ENCODE results near the gene MUC13. TPM values are rescaled to one million over a fixed set of nuclear protein-coding genes. Genes with fewer than 3 reads are reported as not detected.

The MUC13 gene, protein sequence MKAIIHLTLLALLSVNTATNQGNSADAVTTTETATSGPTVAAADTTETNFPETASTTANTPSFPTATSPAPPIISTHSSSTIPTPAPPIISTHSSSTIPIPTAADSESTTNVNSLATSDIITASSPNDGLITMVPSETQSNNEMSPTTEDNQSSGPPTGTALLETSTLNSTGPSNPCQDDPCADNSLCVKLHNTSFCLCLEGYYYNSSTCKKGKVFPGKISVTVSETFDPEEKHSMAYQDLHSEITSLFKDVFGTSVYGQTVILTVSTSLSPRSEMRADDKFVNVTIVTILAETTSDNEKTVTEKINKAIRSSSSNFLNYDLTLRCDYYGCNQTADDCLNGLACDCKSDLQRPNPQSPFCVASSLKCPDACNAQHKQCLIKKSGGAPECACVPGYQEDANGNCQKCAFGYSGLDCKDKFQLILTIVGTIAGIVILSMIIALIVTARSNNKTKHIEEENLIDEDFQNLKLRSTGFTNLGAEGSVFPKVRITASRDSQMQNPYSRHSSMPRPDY
- 100 to 1,000 TPM; 445 to 923 (median 899) TPM for total RNA-seq
- long read RNA-seq, donor 1, transcript MUC13-205 (12 exons, 2,879 nt) = major isoform, 44 of 130 reads
- long read RNA-seq, donor 1, partial matches to known transcripts = 79 of 130 reads
- long read RNA-seq, donor 1, other reads (novel, unspliced or antisense) = 7 of 130 reads
- long read RNA-seq, donor 2, partial matches to known transcripts = 24 of 29 reads
- long read RNA-seq, donor 2, other reads (novel, unspliced or antisense) = 2 of 29 reads

DNA sequence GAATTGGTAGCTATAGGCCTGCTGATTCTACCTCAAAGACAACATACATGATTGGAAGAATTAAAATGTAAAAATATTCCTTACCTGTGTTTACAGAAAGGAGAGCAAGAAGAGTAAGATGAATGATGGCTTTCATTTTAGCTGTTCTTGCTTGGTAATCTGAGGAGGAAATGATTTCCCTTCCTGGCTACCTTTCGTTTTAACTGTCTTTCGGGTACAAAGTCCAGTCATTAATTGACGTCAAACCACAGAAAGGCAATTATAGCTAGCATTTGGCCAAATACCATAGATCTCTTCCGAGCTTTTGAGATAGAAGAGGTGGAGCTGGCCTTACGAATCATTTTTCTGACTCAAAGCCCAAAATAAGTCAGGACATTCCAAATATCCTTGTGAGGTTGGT, at the start of gene MUC13:
Gene MUC13 (minus strand): TSS at position 175 of the 400 bp plus-strand sequence. CDS start 39 bp downstream, at position 136.
- peak within 1 kb of the TSS; percentile 41 for H3K4me3 ChIP-seq
- H3K36me3 ChIP-seq (ENCODE audit: low read depth) = no peaks in the 10 kb centered on the region
- H3K9me3 ChIP-seq = no peaks in the 10 kb centered on the region
- ATAC-seq = peak; percentile 78
- intact Hi-C loops (cut with DNase I, micrococcal nuclease) = no loop called here
- TF ChIP-seq, protein P1, sequence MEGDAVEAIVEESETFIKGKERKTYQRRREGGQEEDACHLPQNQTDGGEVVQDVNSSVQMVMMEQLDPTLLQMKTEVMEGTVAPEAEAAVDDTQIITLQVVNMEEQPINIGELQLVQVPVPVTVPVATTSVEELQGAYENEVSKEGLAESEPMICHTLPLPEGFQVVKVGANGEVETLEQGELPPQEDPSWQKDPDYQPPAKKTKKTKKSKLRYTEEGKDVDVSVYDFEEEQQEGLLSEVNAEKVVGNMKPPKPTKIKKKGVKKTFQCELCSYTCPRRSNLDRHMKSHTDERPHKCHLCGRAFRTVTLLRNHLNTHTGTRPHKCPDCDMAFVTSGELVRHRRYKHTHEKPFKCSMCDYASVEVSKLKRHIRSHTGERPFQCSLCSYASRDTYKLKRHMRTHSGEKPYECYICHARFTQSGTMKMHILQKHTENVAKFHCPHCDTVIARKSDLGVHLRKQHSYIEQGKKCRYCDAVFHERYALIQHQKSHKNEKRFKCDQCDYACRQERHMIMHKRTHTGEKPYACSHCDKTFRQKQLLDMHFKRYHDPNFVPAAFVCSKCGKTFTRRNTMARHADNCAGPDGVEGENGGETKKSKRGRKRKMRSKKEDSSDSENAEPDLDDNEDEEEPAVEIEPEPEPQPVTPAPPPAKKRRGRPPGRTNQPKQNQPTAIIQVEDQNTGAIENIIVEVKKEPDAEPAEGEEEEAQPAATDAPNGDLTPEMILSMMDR (IDR thresholded peaks at IDR 0.05) = no peak
- peak in 1 of 3 donors; percentile 67 for DNase-seq
- H3K4me1 ChIP-seq (ENCODE audit: low read depth) = peaks cover 12% of the 10 kb centered on the region

DNA sequence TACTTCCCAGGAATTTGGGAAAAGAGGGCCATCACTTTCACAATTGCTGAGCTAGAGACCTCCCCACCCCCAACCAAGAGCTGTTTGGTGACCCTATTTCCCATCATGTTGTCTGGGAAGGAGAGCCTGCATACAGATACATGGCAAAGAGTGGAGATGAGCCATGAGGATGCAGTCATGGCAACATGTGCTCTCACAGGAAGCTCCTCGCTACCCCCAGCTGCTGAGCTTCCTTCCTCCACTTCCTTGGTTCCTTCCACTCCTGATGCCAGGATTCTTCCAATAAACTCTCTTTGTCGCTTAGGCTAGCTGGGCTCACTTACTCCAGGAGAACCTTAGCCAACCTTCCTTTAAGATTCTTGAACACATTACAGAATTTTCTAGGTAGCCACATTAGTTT, 48.3 kb upstream of the MUC13 start:
- no peak for ATAC-seq

DNA sequence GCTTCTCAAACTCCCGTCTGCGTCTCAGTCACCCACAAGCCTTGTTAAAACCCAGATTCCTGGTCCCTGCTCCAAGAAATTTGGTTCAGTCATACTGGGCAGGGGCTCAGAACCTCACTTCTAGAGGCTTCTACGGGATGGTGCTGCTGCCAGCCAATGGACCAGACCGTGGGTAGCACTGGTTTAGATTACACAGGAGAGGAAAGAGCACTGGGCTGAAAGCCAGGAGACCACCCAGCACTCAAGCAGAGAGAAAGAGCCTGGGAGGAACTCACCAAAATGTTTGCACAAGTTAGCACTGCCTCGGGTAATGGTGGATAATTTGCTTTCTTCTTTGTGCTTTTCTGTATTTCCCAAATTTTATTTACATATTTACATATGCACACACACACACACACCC, 46.9 kb upstream of the MUC13 start:
- TF ChIP-seq, protein P1 (IDR thresholded peaks at IDR 0.05) = no peak
- intact Hi-C loops (cut with DNase I, micrococcal nuclease) = no loop called here
- ATAC-seq = no peak

More for the DNA sequence above, 48.3 kb upstream of the MUC13 start:
- Histone ChIP-seq H3K4me1 (ENCODE audit: low read depth) (peaks cover 18% of the 10 kb centered on the region), H3K9me3 (no peaks in the 10 kb centered on the region), H3K36me3 (ENCODE audit: low read depth) (no peaks in the 10 kb centered on the region), H3K4me3 (no peak overlapping the region)
- TF ChIP-seq, protein P1 (IDR thresholded peaks at IDR 0.05) = no peak
- intact Hi-C loops (cut with DNase I, micrococcal nuclease) = no loop called here
- no peak for DNase-seq

DNA sequence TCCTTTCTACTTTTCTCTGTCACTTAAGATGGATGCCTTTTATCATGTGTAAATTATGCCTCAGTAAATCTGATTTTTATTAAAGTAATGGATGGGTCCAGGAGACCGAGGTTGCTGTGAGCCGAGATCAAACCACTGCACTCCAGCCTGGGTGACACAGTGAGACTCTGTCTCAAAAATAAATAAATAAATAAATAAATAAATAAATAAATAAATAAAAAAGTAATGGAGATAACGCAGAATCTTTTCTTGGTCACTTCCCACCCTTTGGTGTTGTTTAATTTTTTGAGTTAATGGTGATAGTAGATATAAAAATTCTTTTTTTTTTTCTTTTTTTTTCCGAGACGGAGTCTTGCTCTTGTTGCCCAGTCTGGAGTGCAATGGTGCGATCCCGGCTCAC, 44.1 kb upstream of the MUC13 start:
- Histone ChIP-seq H3K36me3 (ENCODE audit: low read depth) (no peaks in the 10 kb centered on the region), H3K4me3 (no peak overlapping the region), H3K9me3 (no peaks in the 10 kb centered on the region), H3K4me1 (ENCODE audit: low read depth) (peaks cover 4% of the 10 kb centered on the region)
- TF ChIP-seq, protein P1 (IDR thresholded peaks at IDR 0.05) = no peak
- DNase-seq (no peak), ATAC-seq (no peak)
- intact Hi-C loops (cut with DNase I, micrococcal nuclease) = no loop called here

More for the DNA sequence above, 46.9 kb upstream of the MUC13 start:
- H3K4me3 ChIP-seq = no peak overlapping the region
- peaks cover 16% of the 10 kb centered on the region for H3K4me1 ChIP-seq (ENCODE audit: low read depth)
- no peaks in the 10 kb centered on the region for H3K9me3 ChIP-seq
- H3K36me3 ChIP-seq (ENCODE audit: low read depth) = no peaks in the 10 kb centered on the region
- DNase-seq = no peak

DNA sequence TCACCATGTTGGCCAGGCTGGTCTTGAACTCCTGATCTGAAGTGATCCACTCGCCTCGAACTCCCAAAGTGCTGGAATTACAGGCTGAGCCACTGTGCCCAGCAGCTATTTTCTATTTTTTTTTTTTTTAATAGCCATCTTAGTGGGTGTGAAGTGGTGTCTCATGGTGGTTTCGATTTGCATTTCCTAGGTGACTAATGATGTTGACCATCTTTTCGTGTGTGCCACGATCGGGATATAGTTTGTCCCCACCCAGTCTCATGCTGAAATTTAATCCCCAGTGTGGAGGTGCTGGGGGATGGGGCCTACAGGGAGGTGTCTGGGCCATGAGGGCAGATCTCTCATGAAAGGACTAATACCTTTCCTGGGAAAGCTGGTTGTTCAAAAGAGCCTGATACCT, 41.8 kb upstream of the MUC13 start:
- peaks cover 13% of the 10 kb centered on the region for H3K4me1 ChIP-seq (ENCODE audit: low read depth)
- peak; percentile 30 for ATAC-seq
- no peak overlapping the region for H3K4me3 ChIP-seq
- TF ChIP-seq, protein P1 (IDR thresholded peaks at IDR 0.05) = no peak
- intact Hi-C loops (cut with DNase I, micrococcal nuclease) = no loop called here
- H3K36me3 ChIP-seq (ENCODE audit: low read depth) = no peaks in the 10 kb centered on the region
- no peak for DNase-seq
- no peaks in the 10 kb centered on the region for H3K9me3 ChIP-seq
